Midbrain (tissue), 1 donor: Measurements from ENCODE around the gene HOXD12.

Experiments
- DNase-seq: peaks from one replicate; lab custom pipeline; 2025; lab: John Stamatoyannopoulos, UW

The HOXD12 gene

DNA sequence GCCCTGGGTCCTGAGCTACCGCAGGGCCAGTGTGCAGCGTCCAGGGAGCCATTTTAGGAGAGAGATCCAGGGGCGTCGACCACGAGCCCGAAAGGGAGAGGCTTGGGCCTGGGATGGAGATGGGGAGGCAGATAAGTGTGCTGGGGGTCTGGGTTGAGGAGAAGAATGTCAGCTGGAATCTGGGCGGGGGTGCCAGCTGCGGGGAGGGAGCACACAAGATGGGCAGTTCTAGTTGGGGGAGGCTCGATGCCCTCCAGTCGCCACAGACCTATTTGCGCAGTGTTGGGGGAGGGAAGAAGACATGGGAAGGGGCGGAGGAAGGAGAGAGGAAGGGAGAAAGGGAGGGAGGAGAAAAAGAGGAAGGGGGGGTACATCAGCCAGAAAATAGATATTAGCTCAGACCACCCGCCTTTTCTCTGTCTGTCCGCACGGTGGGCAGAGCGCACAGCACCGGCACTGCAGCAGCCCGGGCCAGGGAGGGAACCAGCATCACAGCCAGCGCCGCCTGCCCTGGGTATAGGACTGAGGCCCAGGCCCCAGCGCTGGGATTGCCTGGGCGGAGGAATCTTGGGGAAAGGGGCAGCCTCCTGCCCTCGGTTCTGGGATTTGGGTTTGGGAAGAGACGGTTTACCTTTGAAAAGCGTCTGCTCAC lies 5.6 kb downstream of the HOXD12 start:
- DNase-seq = no peak

GRCh38 chr2:176105730-176106580 lies 6.4 kb downstream of the HOXD12 start:
- DNase-seq = no peak

- DNase-seq = no peak
Observed at GRCh38 chr2:176106581-176107539, 7.3 kb downstream of the HOXD12 start, which contains the start of gene HOXD11. Gene HOXD11 (plus strand): TSS chr2:176107280. CDS start chr2:176107356, 76 bp downstream.

- no peak for DNase-seq
Observed at GRCh38 chr2:176107731-176108181, 8.2 kb downstream of the HOXD12 start.

GRCh38 chr2:176109192-176109901 lies 9.8 kb downstream of the HOXD12 start:
- no peak for DNase-seq

DNA sequence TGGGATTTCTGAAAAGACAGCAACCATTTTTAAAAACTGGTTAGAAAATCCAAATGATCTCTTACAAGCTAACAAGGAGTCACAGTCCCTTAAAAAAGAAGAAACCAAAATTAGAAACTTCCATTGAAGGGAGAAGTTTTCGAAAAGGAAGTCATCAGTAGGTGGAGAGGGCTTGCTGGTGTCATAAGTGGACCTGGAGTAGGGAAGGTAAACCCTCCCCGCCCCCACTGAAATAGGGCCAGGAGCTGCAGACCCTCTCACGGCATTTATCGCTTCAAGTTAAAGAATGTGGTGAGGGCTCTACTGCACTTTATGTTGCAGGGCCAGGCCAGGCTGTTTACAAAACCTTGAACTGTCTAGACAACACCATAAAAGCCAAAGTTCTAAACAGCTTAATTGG lies 10.4 kb downstream of the HOXD12 start:
- no peak for DNase-seq

- no peak for DNase-seq
Observed at GRCh38 chr2:176110415-176111308, 11.1 kb downstream of the HOXD12 start.

- DNase-seq = no peak
Observed at GRCh38 chr2:176111309-176111663, 11.7 kb downstream of the HOXD12 start.

DNA sequence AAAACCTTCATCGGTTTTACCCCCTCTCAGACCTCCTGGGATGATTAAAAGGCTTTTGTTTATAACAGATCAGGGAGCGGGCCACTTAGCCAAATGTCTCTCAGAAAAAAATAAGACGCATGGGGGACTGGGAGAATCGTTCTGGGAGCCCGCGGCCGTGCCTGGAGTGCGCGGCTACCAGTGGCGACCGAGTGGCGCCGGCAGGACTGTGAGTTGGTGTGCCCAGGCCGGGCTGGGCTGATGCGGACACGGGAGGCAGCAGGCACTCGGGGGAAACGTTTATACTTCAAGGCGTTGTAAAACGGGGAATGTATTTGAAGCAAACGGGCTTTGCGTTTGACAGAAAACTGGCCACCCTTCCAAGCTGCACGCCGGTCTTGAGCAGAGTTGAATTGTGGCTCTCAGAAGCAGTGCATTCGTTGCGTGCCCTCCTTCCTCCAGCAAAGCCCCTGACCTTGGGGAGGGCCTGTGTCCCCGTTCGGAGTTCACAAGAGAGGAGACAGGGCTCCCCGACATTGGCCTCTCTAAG lies 12.3 kb downstream of the HOXD12 start:
- no peak for DNase-seq

DNA sequence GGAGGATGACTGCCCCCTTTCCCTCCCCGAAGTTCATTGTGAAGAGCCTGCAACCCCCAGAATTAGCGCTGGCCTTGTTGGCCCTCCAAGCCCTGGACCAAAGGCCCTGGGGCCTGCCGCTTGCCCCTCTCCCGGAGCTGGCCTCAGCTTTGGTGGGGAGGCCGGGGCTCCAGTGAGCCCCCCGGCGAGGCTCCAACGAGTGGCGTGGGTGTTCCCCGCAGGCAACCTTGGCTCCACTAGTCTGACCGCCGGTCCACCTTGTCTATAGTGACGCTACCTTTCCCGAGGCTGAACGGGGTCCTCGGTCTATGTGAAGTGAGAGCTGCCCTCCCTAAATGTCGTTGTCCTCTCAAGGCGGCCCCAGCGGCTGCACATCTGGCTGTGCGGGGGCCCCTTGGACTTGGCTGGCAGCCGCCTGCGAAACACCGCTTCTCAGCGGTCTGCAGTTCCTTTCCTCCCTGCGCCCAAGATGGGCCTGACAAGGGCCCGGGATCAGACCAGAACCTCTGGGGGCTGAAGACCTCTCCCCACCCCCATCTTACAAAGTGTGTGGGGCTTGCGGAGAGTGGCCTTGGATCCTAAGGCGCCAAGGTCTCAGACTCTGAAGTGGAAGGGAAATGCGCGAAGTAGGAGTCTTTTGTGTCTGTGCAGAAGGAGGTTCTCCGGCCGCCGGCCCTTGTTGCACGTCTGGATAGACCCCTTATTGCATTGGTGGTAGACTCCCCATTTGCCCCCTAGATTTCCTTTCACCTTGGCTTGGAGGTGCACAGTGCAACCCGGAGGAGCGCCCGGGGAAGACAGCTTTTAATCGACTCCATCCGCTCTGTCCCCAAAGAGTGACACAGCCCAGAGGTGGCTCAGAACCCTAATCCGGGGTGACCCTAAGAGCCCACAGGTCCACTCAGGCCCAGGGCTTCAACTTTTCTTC lies 13.0 kb downstream of the HOXD12 start:
- no peak for DNase-seq

GRCh38 chr2:176114120-176114929 lies 14.7 kb downstream of the HOXD12 start:
- DNase-seq = no peak

GRCh38 chr2:176114930-176115625 lies 15.5 kb downstream of the HOXD12 start:
- DNase-seq = no peak

DNA sequence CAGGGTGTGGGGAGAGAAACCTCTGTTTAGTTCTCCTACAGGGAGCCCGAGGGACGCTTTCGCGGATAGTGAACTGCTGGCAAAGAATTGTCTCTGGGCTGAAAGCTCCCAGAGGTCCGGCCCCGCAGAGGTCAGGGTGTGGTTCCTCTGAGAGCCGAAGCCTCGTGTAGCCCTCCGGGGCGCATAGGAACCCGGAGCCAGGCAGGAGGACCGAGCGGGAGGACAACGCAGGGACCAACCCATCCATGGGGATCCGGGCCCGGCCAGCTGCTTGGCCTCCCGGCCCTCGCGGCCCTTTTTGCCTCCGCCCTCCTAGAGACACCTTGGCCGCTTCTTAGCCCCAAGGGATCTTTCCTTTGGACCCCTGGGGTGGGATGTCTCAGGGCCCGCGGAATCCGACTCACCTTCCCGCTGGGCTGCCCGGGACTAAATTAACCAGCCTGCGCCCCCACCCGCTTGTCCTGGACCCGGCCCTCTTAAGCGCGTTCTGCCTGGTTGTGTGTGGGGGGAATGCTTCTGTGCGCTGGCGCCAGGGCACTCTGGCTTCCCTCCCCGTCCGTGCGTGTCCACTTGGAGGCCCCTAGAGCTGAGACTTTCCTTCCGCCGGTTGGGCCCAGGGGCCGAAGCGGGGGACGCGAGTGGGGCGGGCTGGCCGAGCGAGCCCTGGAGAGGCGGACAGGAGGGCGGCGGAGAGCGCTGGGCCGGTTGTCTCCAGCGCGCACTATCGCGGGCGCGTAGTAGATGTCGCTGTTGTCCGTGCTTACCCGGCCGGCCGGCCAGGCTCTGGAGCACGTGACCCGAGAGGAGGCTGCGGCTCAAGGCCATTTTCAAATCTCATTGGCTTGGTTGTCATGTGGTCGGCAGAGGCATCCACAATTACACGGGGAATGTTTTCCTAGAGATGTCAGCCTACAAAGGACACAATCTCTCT lies 16.6 kb downstream of the HOXD12 start, which contains the start of gene HOXD10:
Gene HOXD10, plus strand, starts transcription at position 896 of the 931 bp plus-strand sequence. CDS start 56 bp downstream, outside the sequence.
- DNase-seq = no peak

DNA sequence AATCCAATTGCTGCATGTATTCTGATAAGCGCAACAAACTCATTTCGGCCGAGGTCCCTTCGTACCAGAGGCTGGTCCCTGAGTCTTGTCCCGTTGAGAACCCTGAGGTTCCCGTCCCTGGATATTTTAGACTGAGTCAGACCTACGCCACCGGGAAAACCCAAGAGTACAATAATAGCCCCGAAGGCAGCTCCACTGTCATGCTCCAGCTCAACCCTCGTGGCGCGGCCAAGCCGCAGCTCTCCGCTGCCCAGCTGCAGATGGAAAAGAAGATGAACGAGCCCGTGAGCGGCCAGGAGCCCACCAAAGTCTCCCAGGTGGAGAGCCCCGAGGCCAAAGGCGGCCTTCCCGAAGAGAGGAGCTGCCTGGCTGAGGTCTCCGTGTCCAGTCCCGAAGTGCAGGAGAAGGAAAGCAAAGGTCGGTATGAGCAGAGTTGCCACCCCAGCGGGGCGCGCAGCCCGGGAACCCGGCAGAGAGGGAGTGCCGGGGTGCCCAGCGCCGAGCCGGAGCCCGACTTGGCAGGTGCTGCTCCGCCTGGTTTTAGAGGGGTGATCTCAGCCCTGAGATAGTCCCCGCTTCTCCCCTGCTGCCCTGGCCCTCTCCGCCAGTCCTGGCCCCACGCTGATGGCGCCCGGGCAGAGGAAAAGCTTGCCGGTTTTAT lies 17.7 kb downstream of the HOXD12 start:
- no peak for DNase-seq

GRCh38 chr2:176117823-176118371 lies 18.3 kb downstream of the HOXD12 start:
- no peak for DNase-seq
